SK-N-SH (cell line): ENCODE data around the gene PLCB1. TPM values are rescaled to one million over a fixed set of nuclear protein-coding genes. Genes with fewer than 3 reads are reported as not detected.

Source experiments
- CTCF ChIA-PET: fragments of 300-600, 350-600 bp; formaldehyde crosslinking; extraction: SDS; loops from one replicate; lab custom pipeline; 2021; lab: Yijun Ruan, JAX
- POLR2A ChIA-PET: fragments of 350-600 bp; sonication (Branson Sonifier 250); formaldehyde crosslinking; extraction: SDS; loops from one replicate; lab custom pipeline; 2020; ENCODE audit warnings: antibody characterized with exemption, inconsistent platforms; lab: Yijun Ruan, JAX
- DNase-seq: peaks from one replicate; pipeline ENCODE4 v3.0.0; 2012
- H2AFZ ChIP-seq: fragments of 200-600 bp; sonication (generic); 2 replicates; pipeline ENCODE4 v1.8.1; 2016; ENCODE audit warnings: antibody characterized with exemption, mild to moderate bottlenecking, low read depth
- H3F3A ChIP-seq: fragments of 200-600 bp; sonication (generic); replicated peaks from 2 replicates; pipeline ENCODE3; 2016; ENCODE audit warnings: antibody characterized with exemption, mild to moderate bottlenecking; ENCODE audit not compliant: insufficient read depth
- H3K27ac ChIP-seq, 2 experiments: fragments of 200-500 bp in 1 of 2; fragments of 200-600 bp in 1 of 2; sonication (Bioruptor generic) in 1 of 2; sonication (generic), shearing (Covaris generic) in 1 of 2; 2 replicates each; pipeline versions ENCODE4 v1.5.1 to v1.6.1; 2014 to 2016; ENCODE audit warnings: low read depth in 2 of 2, inconsistent platforms in 1 of 2, low read length in 1 of 2, mild to moderate bottlenecking in 1 of 2, mixed read lengths in 1 of 2
- H3K27me3 ChIP-seq: fragments of 200-600 bp; sonication (generic), shearing (Covaris generic); 2 replicates; pipeline ENCODE4 v1.6.1; 2016; ENCODE audit warnings: mixed run types; ENCODE audit not compliant: insufficient read depth
- H3K36me3 ChIP-seq, 2 experiments: fragments of 200-500 bp in 1 of 2; fragments of 200-600 bp in 1 of 2; sonication (Bioruptor generic) in 1 of 2; sonication (generic) in 1 of 2; replicated peaks in 1 of 2; 2 replicates each; pipeline versions ENCODE3 to v1.5.1; 2014 to 2016; ENCODE audit warnings: low read length in 1 of 2, mild to moderate bottlenecking in 1 of 2; ENCODE audit not compliant: insufficient read depth in 2 of 2, control insufficient read depth in 1 of 2
- H3K4me1 ChIP-seq, 2 experiments: fragments of 200-500 bp in 1 of 2; fragments of 200-600 bp in 1 of 2; sonication (Bioruptor generic) in 1 of 2; sonication (generic), shearing (Covaris generic) in 1 of 2; 2 replicates each; pipeline versions ENCODE4 v1.5.1 to v1.6.1; 2014 to 2016; ENCODE audit warnings: low read depth in 1 of 2, low read length in 1 of 2, mixed run types in 1 of 2; ENCODE audit not compliant: insufficient read depth in 2 of 2, control insufficient read depth in 1 of 2
- H3K4me2 ChIP-seq: fragments of 200-600 bp; sonication (generic), shearing (Covaris generic); 2 replicates; pipeline ENCODE4 v1.6.1; 2017; ENCODE audit warnings: mixed run types
- H3K4me3 ChIP-seq, 2 experiments: fragments of 200-500 bp in 1 of 2; fragments of 200-600 bp in 1 of 2; sonication (Bioruptor generic) in 1 of 2; sonication (generic), shearing (Covaris generic) in 1 of 2; 2 replicates each; pipeline versions ENCODE4 v1.5.1 to v1.8.1; 2014 to 2016; ENCODE audit warnings: low read depth in 2 of 2, inconsistent platforms in 1 of 2, low read length in 1 of 2, mild to moderate bottlenecking in 1 of 2, mixed read lengths in 1 of 2, moderate library complexity in 1 of 2
- H3K79me2 ChIP-seq: fragments of 200-600 bp; sonication (generic); 2 replicates; pipeline ENCODE4 v1.8.1; 2017; ENCODE audit warnings: mild to moderate bottlenecking; ENCODE audit not compliant: insufficient read depth
- H3K9ac ChIP-seq: fragments of 200-600 bp; sonication (generic); 2 replicates; pipeline ENCODE4 v1.6.1; 2017; ENCODE audit warnings: mixed run types
- H3K9me2 ChIP-seq: fragments of 200-600 bp; sonication (generic); 2 replicates; pipeline ENCODE4 v1.6.1; 2017; ENCODE audit warnings: mixed run types
- H3K9me3 ChIP-seq: fragments of 200-600 bp; sonication (generic); 2 replicates; pipeline ENCODE4 v1.6.1; 2017; ENCODE audit warnings: mixed run types, mild to moderate bottlenecking, moderate library complexity
- H4K20me1 ChIP-seq: fragments of 200-600 bp; sonication (generic); 2 replicates; pipeline ENCODE4 v1.6.1; 2017; ENCODE audit warnings: mild to moderate bottlenecking, mixed run types; ENCODE audit not compliant: insufficient read depth
- CHD2 ChIP-seq: fragments of 150-350 bp; IDR thresholded peaks from 2 replicates; pipeline ENCODE4 v1.6.1; 2018; ENCODE audit warnings: low read length; ENCODE audit not compliant: partially characterized antibody
- ELF1 ChIP-seq: IDR thresholded peaks from 2 replicates; pipeline ENCODE4 v1.4.0; 2012
- FOSL2 ChIP-seq: IDR thresholded peaks from 2 replicates; pipeline ENCODE4 v1.4.0; 2012; ENCODE audit warnings: low read depth, mild to moderate bottlenecking, moderate library complexity, borderline replicate concordance
- FOXJ3 ChIP-seq: sonication (generic); formaldehyde crosslinking; IDR thresholded peaks from 2 replicates; pipeline ENCODE4 v1.5.1; 2020; ENCODE audit warnings: mild to moderate bottlenecking, missing genetic modification reagents
- GABPA ChIP-seq: IDR thresholded peaks from 2 replicates; pipeline ENCODE4 v1.4.0; 2012; ENCODE audit warnings: low read depth, mild to moderate bottlenecking
- GATA2 ChIP-seq: sonication (generic); formaldehyde crosslinking; IDR thresholded peaks from 2 replicates; pipeline ENCODE4 v1.5.0; 2020; ENCODE audit warnings: mild to moderate bottlenecking, missing genetic modification reagents
- JUND ChIP-seq: IDR thresholded peaks from 2 replicates; pipeline ENCODE4 v1.4.0; 2012
- NFIC ChIP-seq: IDR thresholded peaks from 2 replicates; pipeline ENCODE4 v1.4.0; 2012; ENCODE audit warnings: borderline replicate concordance
- NRF1 ChIP-seq: IDR thresholded peaks from 2 replicates; pipeline ENCODE4 v1.6.1; 2012; ENCODE audit warnings: low read depth, mild to moderate bottlenecking, low read length
- POLR2AphosphoS5 ChIP-seq: IDR thresholded peaks from 2 replicates; pipeline ENCODE4 v1.6.1; 2012; ENCODE audit warnings: low read depth, low read length
- RFX5 ChIP-seq: IDR thresholded peaks from 2 replicates; pipeline ENCODE4 v1.6.1; 2012; ENCODE audit warnings: mild to moderate bottlenecking, improper control_type of control experiment, low read length
- SMC3 ChIP-seq: IDR thresholded peaks from 2 replicates; pipeline ENCODE4 v1.6.1; 2012; ENCODE audit warnings: low read depth, low read length, improper control_type of control experiment
- TAF1 ChIP-seq: IDR thresholded peaks from 2 replicates; pipeline ENCODE4 v1.6.1; 2012; ENCODE audit warnings: low read depth, mild to moderate bottlenecking, low read length, moderate library complexity, borderline replicate concordance
- TCF12 ChIP-seq: IDR thresholded peaks from 2 replicates; pipeline ENCODE4 v1.4.0; 2012
- YY1 ChIP-seq: IDR thresholded peaks from 2 replicates; pipeline ENCODE4 v1.4.0; 2012; ENCODE audit warnings: low read depth, mild to moderate bottlenecking
- ZBTB33 ChIP-seq: IDR thresholded peaks from 2 replicates; pipeline ENCODE4 v1.4.0; 2012; ENCODE audit warnings: low read depth, borderline replicate concordance
- WGBS: methylation state at CpG from one replicate; pipeline ENCODE4 v1.1.6; 2017; ENCODE audit warnings: low lambda C conversion rate; 5-methylcytosine and 5-hydroxymethylcytosine counted together
- polyA plus RNA-seq, 3 experiments: library from polyadenylated mRNA; depleted of rRNA; stranded (reverse); fragments of >200 nt; gene quantifications; 2 replicates each; pipeline ENCODE4 v1.2.3, GENCODE V29; 2012
- TF ChIP-seq, protein P1 (sequence below): IDR thresholded peaks from 2 replicates; pipeline ENCODE4 v1.4.0; 2012; ENCODE audit warnings: low read depth, borderline replicate concordance
- TF ChIP-seq, protein P2 (sequence below): fragments of 150-350 bp; IDR thresholded peaks from 2 replicates; pipeline ENCODE4 v1.6.1; 2017; ENCODE audit warnings: antibody characterized with exemption, low read length, low read depth, borderline replicate concordance

PLCB1 gene
- polyA plus RNA-seq, 1 of the 3 experiments (the other 2 are of a cell fraction): 10.5 TPM

DNA sequence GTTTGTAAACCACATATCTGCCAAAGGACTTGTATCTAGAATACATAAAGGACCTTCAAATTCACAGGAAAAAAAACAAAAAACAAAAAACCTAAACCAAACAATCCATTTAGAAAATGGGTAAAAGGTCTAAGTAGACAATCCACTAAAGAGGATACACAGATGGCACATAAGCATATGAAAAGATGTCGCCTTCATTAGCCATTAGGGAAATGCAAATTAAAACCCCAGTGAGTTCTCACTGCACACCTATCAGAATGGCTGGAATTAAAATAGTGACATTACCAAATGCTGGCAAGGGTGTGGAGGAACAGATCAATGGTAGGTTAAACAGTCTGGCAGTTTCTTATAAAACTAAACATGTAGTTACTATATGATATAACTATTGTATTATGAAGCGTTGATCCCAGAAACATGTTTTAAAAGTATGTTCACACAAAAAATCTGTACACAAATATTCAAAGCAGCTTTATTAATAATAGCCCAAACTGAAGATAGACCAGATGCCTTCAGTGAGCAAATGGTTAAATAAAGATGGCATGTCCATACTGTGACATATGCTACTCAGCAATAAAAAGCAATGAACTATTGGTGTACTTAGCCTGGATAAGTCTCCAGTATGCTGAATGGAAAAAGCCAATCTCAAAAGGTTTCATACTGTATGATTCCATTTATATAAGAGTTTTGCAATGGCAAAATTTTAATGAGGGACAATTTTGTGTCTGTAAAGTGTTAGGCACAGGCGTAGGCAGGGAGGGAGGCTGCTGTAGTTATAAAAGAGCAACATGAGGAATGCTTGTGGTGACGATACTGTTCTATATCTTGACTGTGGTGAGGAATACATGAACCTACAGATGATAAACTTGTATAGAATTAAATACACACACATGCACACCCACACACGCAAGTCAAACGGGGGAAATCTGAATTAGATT lies 43.9 kb downstream of the PLCB1 start:
- no peak overlapping the region for H3K4me2 ChIP-seq
- H3K27ac ChIP-seq: no peak overlapping the region
- ChIA-PET CTCF (no interaction called here), POLR2A (no interaction called here)
- H2AFZ ChIP-seq: no peak overlapping the region
- WGBS: 84% methylated on average over 6 of the region's 6 CpGs
- DNase-seq: no peak
- TF ChIP-seq, protein P1, sequence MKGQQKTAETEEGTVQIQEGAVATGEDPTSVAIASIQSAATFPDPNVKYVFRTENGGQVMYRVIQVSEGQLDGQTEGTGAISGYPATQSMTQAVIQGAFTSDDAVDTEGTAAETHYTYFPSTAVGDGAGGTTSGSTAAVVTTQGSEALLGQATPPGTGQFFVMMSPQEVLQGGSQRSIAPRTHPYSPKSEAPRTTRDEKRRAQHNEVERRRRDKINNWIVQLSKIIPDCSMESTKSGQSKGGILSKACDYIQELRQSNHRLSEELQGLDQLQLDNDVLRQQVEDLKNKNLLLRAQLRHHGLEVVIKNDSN: no peak
- TF ChIP-seq ELF1 (no peak), ZBTB33 (no peak), GABPA (no peak), NFIC (no peak), FOXJ3 (no peak), TCF12 (no peak), SMC3 (no peak), JUND (no peak), TAF1 (no peak), FOSL2 (no peak), CHD2 (no peak), YY1 (no peak), POLR2AphosphoS5 (no peak), RFX5 (no peak), GATA2 (no peak), NRF1 (no peak)
- TF ChIP-seq, protein P2, sequence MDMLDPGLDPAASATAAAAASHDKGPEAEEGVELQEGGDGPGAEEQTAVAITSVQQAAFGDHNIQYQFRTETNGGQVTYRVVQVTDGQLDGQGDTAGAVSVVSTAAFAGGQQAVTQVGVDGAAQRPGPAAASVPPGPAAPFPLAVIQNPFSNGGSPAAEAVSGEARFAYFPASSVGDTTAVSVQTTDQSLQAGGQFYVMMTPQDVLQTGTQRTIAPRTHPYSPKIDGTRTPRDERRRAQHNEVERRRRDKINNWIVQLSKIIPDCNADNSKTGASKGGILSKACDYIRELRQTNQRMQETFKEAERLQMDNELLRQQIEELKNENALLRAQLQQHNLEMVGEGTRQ: no peak
- H4K20me1 ChIP-seq: no peaks in the 10 kb centered on the region
- H3K36me3 ChIP-seq: peaks cover 10% of the 10 kb centered on the region in 2 experiments
- peaks cover 36% of the 10 kb centered on the region for H3K79me2 ChIP-seq
- no peaks in the 10 kb centered on the region for H3K9me3 ChIP-seq
- H3K9me2 ChIP-seq: no peaks in the 10 kb centered on the region
- no peaks in the 10 kb centered on the region for H3K4me1 ChIP-seq
- no peaks in the 10 kb centered on the region for H3F3A ChIP-seq
- H3K4me3 ChIP-seq: no peak overlapping the region
- no peaks in the 10 kb centered on the region for H3K27me3 ChIP-seq
- H3K9ac ChIP-seq: no peak overlapping the region
